HepG2 (cell line): ENCODE results near the gene SEMA7A.

Source experiments
- ATF7 ChIP-seq, 2 experiments: fragments of 450-650 bp in 1 of 2; sonication (generic) in 1 of 2; formaldehyde crosslinking in 1 of 2; IDR thresholded peaks; 2 replicates each; pipeline versions ENCODE4 v1.4.0 to v1.6.1; 2016 to 2020; ENCODE audit warnings: antibody characterized with exemption in 1 of 2, mild to moderate bottlenecking in 1 of 2, missing genetic modification reagents in 1 of 2
- GABPA ChIP-seq, 2 experiments: IDR thresholded peaks; 2 replicates each; pipeline ENCODE4 v1.6.1; 2011 to 2016; ENCODE audit warnings: low read depth in 2 of 2, low read length in 1 of 2, missing biosample characterization in 1 of 2, missing genetic modification characterization in 1 of 2

DNA sequence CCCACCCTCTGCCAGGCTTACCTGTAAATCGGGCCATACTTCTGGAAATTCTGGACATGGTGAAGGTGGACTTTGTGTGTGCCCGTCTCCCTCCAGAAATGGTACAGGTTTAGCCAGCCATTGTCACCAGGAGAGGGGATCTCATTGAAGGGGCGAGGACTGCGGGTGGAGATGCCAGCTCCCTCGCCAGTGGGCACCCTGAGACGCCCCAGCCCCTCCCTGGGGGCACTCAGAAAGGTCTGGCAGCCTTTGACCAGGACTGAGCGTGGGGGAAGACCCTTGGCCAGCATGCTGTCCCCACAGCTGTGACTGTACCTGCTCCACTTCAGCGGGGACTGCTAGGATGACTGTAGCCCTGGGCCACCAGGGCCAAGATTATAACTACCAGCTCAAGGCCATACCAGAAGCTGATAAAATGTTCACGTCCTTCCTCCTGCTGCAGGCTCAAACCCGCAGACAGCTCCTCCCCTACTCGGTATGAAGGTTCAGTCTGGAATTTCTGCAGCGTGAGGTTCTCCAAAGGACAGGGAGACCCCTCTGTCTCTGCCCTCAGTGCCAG, 66.4 kb downstream of the SEMA7A start, which contains the start of gene CYP11A1:
- TF ChIP-seq ATF7 (IDR thresholded peaks at IDR 0.05) (no peak), ATF7 (CRISPR knock-in tag; IDR thresholded peaks at IDR 0.05) (no peak), GABPA (IDR thresholded peaks at IDR 0.05; ENCODE audit: low read depth, low read length) (no peak), GABPA (CRISPR knock-in tag; IDR thresholded peaks at IDR 0.05; ENCODE audit: low read depth) (no peak)
